HK-2 (cell line): Measurements from ENCODE around the gene CLDN4.

Experiments
- DNase-seq: peaks from one replicate; pipeline ENCODE4 v3.0.0-alpha.2; 2018; ENCODE audit not compliant: unreplicated experiment

Gene CLDN4

DNA sequence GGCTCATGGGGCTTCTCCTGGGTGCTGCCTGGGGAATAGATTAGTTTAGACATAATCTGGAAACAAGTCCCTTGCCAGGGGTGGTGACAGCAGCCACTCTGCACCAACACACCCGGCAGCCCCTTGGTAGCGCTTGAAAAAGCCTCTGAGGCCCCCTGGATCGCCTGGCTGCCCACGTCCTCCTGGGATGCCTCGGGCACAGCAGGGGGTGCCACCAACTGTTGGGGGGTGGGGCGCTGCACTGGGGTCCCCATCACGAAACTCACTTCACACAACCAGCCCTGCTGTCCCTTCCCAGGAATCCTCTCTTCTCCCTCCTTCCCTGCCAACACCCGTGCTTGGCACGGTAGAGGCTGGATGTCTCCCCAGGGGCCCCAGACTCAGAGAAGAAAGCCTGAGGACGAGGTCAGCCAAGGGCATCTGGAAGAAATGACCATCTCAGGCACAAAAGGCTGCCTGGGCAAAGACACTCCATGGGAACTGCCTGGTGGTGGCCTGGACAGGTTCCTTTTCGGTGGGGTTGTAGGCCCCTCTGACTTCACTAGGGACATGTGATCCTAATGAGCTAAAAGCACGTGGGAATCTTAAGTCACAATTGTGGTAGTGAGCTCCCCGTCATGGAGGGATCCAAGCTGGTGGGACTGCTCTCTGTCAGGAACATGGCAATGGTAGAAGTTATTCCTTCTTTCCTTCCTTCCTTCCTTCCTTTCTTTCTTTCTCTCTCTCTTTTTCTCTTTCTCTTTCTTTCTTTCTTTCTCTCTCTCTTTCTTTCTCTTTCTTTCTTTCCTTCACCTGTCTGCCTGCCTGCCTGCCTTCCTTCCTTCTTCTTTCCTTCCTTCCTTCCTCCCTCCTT, 41.5 kb downstream of the CLDN4 start:
- no peak for DNase-seq

DNA sequence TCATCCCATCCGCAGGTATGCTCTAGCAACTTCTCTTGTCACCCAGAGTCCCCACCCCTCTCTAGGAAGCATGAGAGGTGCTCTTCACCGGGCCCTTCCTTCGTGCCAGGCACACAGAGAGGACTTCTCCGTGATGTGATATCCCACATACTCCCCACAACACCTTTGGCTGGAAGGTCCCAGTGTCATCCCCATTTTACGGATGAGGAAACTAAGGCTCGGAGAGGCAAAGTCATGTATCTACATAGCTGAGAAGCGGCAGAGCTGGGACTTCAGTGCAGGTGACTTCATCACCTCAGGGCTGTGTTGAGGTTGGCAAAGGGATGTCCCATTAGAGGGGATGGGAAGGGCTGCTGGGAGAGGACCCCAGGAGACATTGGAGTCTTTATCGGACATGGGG, 45.6 kb downstream of the CLDN4 start:
- DNase-seq: no peak

DNA sequence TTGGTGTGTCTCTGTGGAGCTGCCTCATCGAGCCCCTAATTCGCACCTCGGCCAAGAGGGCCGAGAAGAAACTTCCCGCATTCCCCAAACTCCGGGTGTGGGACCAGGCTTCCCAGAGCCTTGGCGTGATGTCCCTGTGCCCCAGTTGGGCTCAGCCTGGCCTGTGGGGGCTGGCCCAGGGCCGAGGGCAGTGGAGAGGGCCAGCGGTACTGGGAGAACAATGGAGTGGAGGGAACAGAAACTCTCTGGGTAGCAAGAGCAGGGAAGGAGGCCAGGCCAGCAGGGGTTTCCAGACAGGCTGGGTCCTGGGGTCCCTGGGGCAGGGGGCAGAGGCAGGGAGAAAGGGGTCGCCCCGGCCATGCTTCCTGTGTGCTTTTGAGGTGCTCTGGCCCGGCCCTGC, 46.2 kb downstream of the CLDN4 start:
- no peak for DNase-seq

DNA sequence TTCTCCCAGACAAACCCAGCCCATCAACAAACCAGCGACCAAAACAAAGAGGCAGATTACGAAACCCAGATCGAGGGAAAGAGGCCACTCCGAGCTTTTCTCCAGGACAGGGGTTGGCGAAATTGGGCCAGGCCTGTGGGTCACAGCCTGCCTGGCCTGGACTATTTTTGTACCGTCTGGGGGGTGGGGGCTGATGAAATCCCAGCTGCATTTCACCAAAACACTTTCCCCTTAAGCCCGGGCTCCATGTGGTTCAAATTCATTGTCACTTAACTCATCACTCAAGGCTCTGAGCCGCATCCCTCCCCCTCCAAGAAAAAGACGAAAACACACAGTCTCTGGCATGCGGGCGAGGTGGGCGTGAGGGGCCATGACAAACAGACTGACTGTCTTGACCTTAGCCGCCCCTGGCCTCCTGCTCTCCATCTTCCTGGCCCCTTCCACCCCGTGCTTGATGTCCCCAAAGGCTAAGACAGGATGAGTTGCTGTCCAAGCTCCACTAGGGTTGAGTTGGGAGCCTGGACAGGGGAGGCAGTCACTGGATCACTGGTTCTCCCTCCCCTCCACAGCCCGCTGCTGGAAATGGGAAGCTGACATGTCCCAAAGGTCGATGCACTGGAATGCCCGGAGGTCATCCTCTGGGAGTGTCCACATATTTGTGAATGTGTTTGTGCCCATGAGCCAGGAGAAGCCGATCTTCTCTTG, 49.3 kb downstream of the CLDN4 start:
- DNase-seq: no peak

DNA sequence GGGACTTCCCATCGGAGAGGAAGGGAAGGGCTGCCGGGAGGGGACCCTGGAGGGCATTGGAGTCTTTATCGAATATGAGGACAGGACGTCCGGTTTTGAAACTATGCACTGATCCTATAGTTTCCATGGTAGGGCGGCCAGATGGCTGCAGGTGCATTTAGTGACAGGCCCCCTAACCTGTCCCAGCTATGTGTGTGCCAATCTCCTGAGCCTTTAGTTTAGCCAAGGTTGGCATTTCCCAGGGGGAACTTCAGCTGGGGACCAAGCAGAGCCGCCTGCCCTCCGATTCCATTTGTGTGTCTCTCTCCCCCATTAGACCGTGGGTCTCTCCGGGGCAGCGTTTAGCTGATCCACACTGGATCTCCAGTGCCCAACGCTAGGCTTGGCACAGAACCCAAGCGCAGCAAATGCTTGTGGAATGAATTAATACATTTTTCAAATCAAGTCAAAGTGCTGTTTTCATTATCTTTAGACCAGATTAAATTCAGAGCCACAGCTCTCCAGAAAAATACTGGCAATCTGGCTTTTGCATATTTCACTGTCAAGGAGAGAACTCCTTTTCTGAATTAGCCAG, 50.0 kb downstream of the CLDN4 start:
- no peak for DNase-seq

DNA sequence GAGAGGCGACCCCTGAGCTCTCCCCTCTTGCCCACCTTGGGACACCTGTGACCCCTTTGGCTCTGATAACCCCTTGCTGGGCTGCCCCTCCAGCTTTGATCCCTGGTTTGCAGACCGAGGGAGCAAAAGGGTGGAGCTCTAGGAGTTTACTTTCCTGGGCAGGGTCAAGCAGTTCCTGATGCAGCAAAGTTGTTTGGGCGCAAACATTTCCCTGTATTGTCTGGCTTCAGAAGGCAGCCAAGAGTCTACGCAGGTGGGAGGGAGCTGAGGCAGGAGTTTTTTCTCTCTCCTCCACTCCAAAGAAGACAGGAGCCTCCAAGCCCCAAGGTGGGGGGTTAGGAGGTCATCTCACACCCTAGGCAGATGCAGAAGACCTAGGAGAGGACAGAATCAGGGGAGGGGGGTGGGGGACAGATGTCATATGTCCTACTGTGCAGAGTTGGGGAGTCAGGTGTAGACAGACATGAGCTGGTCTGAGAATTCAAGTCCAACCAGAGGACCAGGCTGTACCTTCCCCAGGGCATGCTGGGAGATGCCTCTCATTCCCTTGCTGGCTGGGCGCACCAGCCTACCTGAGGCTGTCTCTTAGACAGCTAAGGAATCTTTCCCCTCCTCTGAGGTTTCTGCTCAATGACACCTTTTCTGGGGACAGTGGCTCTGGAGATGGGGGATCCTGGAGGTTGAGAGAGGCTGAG, 50.7 kb downstream of the CLDN4 start:
- DNase-seq: no peak

DNA sequence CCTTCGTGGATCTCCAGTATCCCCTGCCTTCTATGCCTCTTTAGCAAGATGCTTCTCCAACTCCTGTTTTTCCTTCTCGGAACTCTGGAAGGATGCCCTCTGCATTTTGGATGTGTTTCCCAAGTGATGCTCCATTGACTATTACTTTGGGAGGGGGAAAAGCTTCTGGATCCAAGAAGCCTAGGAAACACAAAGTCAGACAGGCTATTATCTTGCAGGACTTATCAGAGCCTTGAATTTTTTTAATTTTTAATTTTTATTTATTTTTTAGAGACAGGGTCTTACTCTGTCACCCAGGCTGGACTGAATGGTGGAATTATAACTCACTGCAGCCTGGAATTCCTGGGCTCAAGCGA, 51.2 kb downstream of the CLDN4 start:
- DNase-seq: no peak
